AG10803 (cell line): ENCODE data around the gene CCT5.
A peak's percentile ranks its signal among the peaks of the same experiment; 100 is the strongest.
"Not testable (repeated sequence)": the region's sequence is repeated elsewhere in the genome, so short reads cannot be mapped to it uniquely, and the experiment has no call there.

Experiments used
- DNase-seq: peaks from one replicate; pipeline ENCODE4 v3.0.0; 2010; ENCODE audit warnings: low read depth
- H3K4me3 ChIP-seq: 2 replicates; pipeline ENCODE4 v1.5.1; 2011; ENCODE audit warnings: mild to moderate bottlenecking, low read length, control low read depth
- CTCF ChIP-seq: conservative IDR thresholded peaks from 2 replicates; pipeline ENCODE4 v1.5.1; 2011; ENCODE audit warnings: mild to moderate bottlenecking, low read length, control low read depth, inconsistent platforms

Gene CCT5

GRCh38 chr5:10307206-10308148 is 57.4 kb downstream of the CCT5 start, which contains the start of gene CMBL:
Gene CMBL (minus strand): TSS chr5:10307902. CDS start chr5:10290762, 17,140 bp downstream.
- DNase-seq, result peak; percentile 46
- H3K4me3 ChIP-seq, result peak within 1 kb of the TSS; percentile 69
- no peak for TF ChIP-seq CTCF

GRCh38 chr5:10308844-10309243 is 58.8 kb downstream of the CCT5 start:
- DNase-seq, result no peak
- H3K4me3 ChIP-seq, result no peak overlapping the region
- no peak for TF ChIP-seq CTCF

GRCh38 chr5:10310066-10310779 is 60.1 kb downstream of the CCT5 start:
- no peak for TF ChIP-seq CTCF
- no peak for DNase-seq
- no peak overlapping the region for H3K4me3 ChIP-seq

GRCh38 chr5:10310835-10311570 is 60.9 kb downstream of the CCT5 start:
- not testable (repeated sequence) for DNase-seq, H3K4me3 ChIP-seq

GRCh38 chr5:10311595-10312425 is 61.7 kb downstream of the CCT5 start:
- DNase-seq, result no peak
- H3K4me3 ChIP-seq, result no peak overlapping the region
- TF ChIP-seq CTCF, result no peak

- no peak overlapping the region for H3K4me3 ChIP-seq
- TF ChIP-seq CTCF, result no peak
- DNase-seq, result no peak
These were observed 65.1 kb downstream of the CCT5 start for GRCh38 chr5:10315201-10315600.
